ENCODE results near the gene TBC1D26. TPM values are rescaled to one million over a fixed set of nuclear protein-coding genes. Genes with fewer than 3 reads are reported as not detected.

The TBC1D26 gene
- total RNA-seq, 4 donors from 2014 or later: 0.16 TPM; not detected in 3

- TF ChIP-seq POLR2A (IDR thresholded peaks at IDR 0.05) (no peak), POLR2AphosphoS5 (IDR thresholded peaks at IDR 0.05) (no peak), EP300 (IDR thresholded peaks at IDR 0.05; ENCODE audit: low read depth) (no peak)
- TF ChIP-seq, protein P1, sequence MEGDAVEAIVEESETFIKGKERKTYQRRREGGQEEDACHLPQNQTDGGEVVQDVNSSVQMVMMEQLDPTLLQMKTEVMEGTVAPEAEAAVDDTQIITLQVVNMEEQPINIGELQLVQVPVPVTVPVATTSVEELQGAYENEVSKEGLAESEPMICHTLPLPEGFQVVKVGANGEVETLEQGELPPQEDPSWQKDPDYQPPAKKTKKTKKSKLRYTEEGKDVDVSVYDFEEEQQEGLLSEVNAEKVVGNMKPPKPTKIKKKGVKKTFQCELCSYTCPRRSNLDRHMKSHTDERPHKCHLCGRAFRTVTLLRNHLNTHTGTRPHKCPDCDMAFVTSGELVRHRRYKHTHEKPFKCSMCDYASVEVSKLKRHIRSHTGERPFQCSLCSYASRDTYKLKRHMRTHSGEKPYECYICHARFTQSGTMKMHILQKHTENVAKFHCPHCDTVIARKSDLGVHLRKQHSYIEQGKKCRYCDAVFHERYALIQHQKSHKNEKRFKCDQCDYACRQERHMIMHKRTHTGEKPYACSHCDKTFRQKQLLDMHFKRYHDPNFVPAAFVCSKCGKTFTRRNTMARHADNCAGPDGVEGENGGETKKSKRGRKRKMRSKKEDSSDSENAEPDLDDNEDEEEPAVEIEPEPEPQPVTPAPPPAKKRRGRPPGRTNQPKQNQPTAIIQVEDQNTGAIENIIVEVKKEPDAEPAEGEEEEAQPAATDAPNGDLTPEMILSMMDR (IDR thresholded peaks at IDR 0.05): no peak
- Histone ChIP-seq H3K4me1 (no peaks in the 10 kb centered on the region), H3K4me3 (no peak overlapping the region), H3K36me3 (no peaks in the 10 kb centered on the region), H3K27ac (no peak overlapping the region), H3K9me3 (no peaks in the 10 kb centered on the region), H3K27me3 (no peaks in the 10 kb centered on the region)
- in situ Hi-C loops (cut with MboI; ENCODE audit: low pct_ligation_motif_present in 1 of 4, low pct_unique_long_range_greater_than_20kb in 1 of 4, low sequenced_read_pairs in 3 of 4) (no loop called here), intact Hi-C loops (cut with DNase I; ENCODE audit: low total_unique reads) (no loop called here)
- 92% methylated on average over 7 of the region's 7 CpGs; no CpG with 5 or more reads in 1 of the 2 donors for WGBS, 2 donors (ENCODE audit: low coverage in 1 of 2)
- no peak for DNase-seq
Measured at GRCh38 chr17:15740570-15741120, 8.6 kb downstream of the TBC1D26 start.

- WGBS, 2 donors (ENCODE audit: low coverage in 1 of 2): 89% methylated on average over 8 of the region's 9 CpGs; no CpG with 5 or more reads in 1 of the 2 donors
- no peak overlapping the region for H3K4me3 ChIP-seq
- H3K27ac ChIP-seq: no peak overlapping the region
- intact Hi-C loops (cut with DNase I; ENCODE audit: low total_unique reads) (no loop called here), in situ Hi-C loops (cut with MboI; ENCODE audit: low pct_ligation_motif_present in 1 of 4, low pct_unique_long_range_greater_than_20kb in 1 of 4, low sequenced_read_pairs in 3 of 4) (no loop called here)
- no peaks in the 10 kb centered on the region for H3K27me3 ChIP-seq
- TF ChIP-seq POLR2AphosphoS5 (IDR thresholded peaks at IDR 0.05): no peak
- TF ChIP-seq POLR2A (IDR thresholded peaks at IDR 0.05): no peak
- no peak for TF ChIP-seq EP300 (IDR thresholded peaks at IDR 0.05; ENCODE audit: low read depth)
- TF ChIP-seq, protein P1 (IDR thresholded peaks at IDR 0.05): no peak
- H3K36me3 ChIP-seq: no peaks in the 10 kb centered on the region
- DNase-seq: no peak
- H3K9me3 ChIP-seq: no peaks in the 10 kb centered on the region
- no peaks in the 10 kb centered on the region for H3K4me1 ChIP-seq
Measured at GRCh38 chr17:15741624-15742023, 9.5 kb downstream of the TBC1D26 start.

DNA sequence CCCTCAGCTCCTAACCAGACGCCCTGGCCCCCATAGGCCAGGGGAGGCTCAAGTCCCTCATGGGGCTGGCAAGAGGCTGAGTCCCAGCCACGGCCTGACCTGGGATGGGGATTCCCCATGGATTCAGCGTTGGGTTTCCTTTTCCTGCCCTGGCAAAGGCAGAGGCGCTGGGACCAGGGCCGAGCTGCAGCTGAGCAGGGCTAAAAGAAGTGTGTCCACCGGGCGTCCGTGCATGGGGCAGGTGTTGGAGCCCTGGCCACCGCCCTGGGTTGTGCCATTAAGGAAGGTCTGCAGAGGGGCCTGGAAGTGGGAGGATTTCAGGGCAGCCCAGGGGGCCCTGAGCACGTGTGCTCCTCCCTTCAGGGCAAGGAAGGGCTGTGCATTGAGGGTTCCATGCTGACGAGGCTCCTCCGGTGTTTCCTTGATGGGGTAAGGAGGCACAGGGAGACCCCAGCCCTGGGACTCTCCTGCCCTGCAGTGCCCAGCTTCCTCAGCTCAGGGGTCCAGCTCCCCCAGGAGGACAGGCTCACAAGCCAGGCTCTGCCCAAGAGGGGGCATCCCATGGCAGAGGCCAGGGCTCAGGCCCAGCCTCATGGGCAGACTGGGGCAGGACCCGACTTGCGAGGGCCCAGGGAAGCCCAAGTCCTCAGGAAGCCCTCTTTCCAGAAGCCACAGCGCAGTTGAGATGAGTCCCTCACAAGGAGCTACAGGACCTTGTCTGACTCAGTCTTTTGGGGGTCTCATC is 10.1 kb downstream of the TBC1D26 start:
- Histone ChIP-seq H3K9me3 (no peaks in the 10 kb centered on the region), H3K4me3 (no peak overlapping the region), H3K36me3 (no peaks in the 10 kb centered on the region), H3K27ac (no peak overlapping the region), H3K4me1 (no peaks in the 10 kb centered on the region), H3K27me3 (no peaks in the 10 kb centered on the region)
- in situ Hi-C loops (cut with MboI; ENCODE audit: low pct_ligation_motif_present in 1 of 4, low pct_unique_long_range_greater_than_20kb in 1 of 4, low sequenced_read_pairs in 3 of 4) (no loop called here), intact Hi-C loops (cut with DNase I; ENCODE audit: low total_unique reads) (no loop called here)
- no peak for DNase-seq
- WGBS, 2 donors (ENCODE audit: low coverage in 1 of 2): 79% methylated on average over 15 of the region's 15 CpGs; no CpG with 5 or more reads in 1 of the 2 donors
- TF ChIP-seq EP300 (IDR thresholded peaks at IDR 0.05; ENCODE audit: low read depth): no peak
- TF ChIP-seq POLR2A (IDR thresholded peaks at IDR 0.05): no peak
- TF ChIP-seq, protein P1 (IDR thresholded peaks at IDR 0.05): no peak
- TF ChIP-seq POLR2AphosphoS5 (IDR thresholded peaks at IDR 0.05): no peak

DNA sequence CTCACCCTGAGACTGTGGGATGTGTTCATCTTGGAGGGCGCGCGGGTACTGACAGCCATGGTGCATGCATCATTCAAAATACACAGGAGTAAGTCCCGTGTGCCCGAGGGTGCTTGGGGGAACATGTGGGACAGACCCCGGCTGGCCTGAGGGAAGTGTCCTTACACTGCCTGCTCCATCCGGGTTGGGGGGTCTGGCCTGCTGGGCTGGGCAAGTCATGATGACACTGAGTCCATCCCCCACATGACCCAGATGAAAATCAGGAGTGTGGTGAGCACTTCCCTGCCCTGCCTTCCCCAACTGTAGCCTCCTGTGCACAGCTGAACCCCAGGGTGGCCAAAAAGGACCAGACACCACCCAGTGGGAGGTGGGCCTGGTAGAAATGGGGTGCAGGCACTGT is 10.8 kb downstream of the TBC1D26 start:
- no peak for DNase-seq
- H3K27me3 ChIP-seq: no peaks in the 10 kb centered on the region
- H3K27ac ChIP-seq: no peak overlapping the region
- 91% methylated on average over 5 of the region's 7 CpGs; no CpG with 5 or more reads in 1 of the 2 donors for WGBS, 2 donors (ENCODE audit: low coverage in 1 of 2)
- intact Hi-C loops (cut with DNase I; ENCODE audit: low total_unique reads) (no loop called here), in situ Hi-C loops (cut with MboI; ENCODE audit: low pct_ligation_motif_present in 1 of 4, low pct_unique_long_range_greater_than_20kb in 1 of 4, low sequenced_read_pairs in 3 of 4) (no loop called here)
- H3K4me1 ChIP-seq: no peaks in the 10 kb centered on the region
- H3K9me3 ChIP-seq: no peaks in the 10 kb centered on the region
- H3K36me3 ChIP-seq: no peaks in the 10 kb centered on the region
- no peak for TF ChIP-seq POLR2A (IDR thresholded peaks at IDR 0.05)
- no peak for TF ChIP-seq EP300 (IDR thresholded peaks at IDR 0.05; ENCODE audit: low read depth)
- TF ChIP-seq POLR2AphosphoS5 (IDR thresholded peaks at IDR 0.05): no peak
- TF ChIP-seq, protein P1 (IDR thresholded peaks at IDR 0.05): no peak
- no peak overlapping the region for H3K4me3 ChIP-seq
